Activated T-helper 1 cell treated with Interleukin-2 at 50 U/mL for 16 hours (primary cell): ENCODE data around the gene C3orf22.

Source experiments
- DNase-seq: peaks from one replicate; pipeline ENCODE4 v3.0.0-alpha.2; 2020; ENCODE audit warnings: low read depth

The C3orf22 gene

DNA sequence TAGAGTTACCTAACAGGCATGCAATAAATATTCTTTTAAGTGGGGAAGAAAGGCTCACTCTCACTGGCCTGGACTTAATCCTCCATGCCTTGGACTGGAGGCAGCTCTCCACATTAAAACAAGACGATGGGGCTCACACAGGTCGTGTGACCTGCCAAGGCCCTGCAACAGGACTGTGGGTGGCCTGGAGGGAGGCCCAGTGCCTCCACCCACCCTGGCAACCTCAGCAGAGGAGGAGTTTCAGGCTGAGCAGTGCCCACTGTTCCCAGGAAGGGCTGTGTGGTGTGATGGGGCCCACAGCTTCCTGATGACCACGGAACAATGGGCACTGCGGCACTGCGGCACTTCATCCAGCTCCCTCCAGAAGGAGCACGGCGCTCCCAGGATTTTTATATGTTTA is 46.7 kb downstream of the C3orf22 start:
- DNase-seq = no peak

DNA sequence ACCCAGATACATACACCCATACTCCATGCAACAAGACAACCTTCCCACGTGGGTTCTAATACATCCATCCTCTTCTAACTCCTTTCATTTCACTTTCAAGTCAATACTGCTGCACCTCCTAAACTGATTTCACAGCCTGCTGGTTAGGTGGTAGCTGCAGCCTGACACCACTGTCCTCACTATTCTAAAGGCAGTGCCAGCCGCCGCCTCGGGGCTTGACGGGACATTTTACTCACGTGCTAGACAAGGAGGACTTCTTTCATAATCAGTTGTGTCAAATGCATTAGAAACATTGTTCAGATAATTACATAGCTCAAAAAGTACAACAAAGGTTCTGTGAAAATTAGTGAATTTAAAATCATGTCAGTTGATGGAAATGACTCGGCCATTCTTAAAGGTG is 47.4 kb downstream of the C3orf22 start:
- DNase-seq = no peak

DNA sequence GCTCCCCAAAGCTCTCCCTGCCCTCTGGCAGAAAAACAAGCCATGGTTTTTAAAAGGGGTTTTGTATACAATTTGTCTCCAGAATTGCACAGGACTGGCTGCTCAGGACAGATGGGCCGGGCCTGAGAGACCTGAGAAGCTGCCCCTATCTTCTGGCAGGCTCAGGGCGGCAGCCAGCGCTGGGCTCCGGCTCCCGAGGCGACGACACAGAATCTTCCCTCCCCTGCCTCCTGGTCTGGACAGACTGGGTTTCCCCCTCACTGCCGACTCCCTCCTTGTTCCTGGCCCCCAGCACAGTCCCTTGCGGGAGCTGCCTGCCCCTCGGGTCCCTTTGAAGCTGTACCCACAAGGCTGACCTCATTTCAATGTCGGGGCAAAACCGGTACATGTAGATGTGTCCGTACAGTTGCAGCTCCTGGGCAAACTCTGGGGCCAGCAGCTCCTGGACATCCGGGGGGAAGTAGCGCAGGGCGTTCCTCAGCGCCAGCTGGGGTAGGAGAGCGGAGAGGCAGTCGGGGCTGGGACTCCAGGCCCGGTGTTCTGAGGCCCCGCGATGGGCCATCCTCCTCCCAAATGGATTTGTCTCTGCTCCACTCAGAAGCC is 48.3 kb downstream of the C3orf22 start:
- no peak for DNase-seq

- no peak for DNase-seq
Measured at GRCh38 chr3:126509597-126510307, 49.0 kb downstream of the C3orf22 start.

DNA sequence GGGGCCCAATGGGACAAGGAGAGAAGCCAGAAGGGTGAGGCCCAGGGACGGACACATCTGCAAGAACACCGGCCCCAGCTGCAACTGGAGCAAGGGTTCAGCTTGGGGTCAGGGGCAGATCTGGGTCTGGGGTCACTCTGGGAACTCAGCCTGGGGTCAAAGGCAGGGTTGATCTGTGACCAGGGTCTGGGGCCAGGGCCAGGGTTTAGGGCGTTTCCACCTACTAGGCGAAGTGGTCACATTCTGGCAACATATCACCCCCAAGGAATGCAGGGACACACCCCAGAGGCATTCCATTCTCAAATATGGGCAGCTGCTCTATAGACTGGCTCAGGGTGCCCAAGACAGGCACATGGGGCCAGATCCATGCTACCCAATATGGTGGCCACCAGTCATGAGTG is 50.2 kb downstream of the C3orf22 start:
- no peak for DNase-seq

DNA sequence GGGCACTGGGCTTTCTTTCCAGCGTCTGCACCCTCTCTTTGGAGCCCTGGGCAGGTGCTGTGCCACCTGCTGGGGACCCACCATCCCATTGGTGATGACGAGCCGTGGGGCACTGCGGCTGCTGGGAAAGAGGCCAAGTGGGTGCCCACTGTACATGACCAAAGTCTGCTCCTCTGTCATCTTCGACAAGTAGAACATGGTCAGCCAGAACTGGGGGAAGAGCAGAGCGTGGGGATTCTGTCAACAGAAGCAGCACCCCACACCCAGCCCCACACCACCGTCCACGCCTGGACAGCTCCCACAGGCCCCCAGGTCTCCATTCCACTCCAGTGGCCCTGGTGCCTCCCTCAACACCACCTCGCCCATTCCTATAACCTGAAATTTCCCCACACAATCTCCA is 50.8 kb downstream of the C3orf22 start:
- no peak for DNase-seq

GRCh38 chr3:126503701-126504100 is 55.0 kb downstream of the C3orf22 start:
- no peak for DNase-seq

DNA sequence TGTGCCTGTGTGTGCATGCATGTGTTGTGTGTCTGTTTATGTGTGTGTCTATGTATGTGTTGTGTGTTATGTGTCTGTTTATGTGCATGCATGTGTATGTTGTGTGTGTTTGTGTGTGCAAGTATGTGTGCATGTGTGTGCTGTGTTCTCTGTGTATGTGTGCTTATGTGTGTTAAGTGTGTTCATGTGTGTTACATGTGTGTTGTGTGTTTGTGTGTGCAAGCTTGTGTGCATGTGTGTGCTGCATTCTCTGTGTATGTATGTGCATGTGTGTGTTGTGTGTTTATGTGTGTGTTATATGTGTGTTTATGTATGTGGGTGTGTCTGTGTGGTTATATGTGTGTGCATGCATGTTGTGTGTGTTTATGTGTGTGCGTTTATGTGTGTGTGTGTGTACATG is 56.1 kb downstream of the C3orf22 start:
- DNase-seq = no peak

DNA sequence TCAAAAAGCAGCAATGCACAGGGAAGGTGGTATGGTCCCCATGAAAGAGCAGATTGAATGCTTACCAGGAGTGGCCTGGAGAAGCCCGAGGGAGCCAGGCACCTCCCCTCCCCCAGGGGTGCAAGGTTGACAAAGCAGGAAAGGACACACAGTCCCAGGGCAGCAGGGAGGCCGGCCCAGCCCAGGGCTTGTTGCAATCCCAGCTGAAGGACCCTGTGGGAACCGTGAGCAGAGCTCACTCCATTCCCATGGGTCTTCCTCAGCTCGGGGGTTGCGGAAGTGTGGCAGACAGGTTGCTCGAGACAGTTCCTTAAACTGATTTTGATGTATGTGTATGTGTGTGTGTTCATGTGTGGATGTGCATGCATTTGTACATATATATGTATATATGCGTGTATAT is 57.0 kb downstream of the C3orf22 start:
- DNase-seq = no peak

- no peak for DNase-seq
Measured at GRCh38 chr3:126501054-126501453, 57.7 kb downstream of the C3orf22 start.

DNA sequence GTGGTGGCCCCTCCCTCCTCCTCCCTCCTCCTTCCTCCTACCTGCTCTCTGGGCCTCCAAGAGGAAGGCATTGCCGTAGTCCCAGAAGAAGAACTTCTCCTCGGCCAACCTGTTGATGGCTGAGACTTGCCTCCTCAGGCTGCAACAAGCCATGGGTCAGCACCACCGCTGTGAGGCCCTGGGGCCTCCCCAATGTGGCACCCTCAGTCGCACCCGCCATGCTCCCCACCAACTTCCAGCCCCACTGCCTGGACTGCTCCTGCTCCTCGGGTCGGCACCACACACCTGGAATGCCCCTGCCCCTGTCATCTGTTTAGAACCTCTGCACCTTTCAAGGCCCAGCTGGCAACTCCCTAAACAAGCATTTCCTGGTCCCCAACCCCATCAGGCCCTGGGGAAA is 58.7 kb downstream of the C3orf22 start:
- DNase-seq = no peak
